Measurements from ENCODE around the gene COL18A1. TPM values are rescaled to one million over a fixed set of nuclear protein-coding genes. Genes with fewer than 3 reads are reported as not detected.
A peak's percentile ranks its signal among the peaks of the same experiment; 100 is the strongest.

The COL18A1 gene
- total RNA-seq, 1 experiment from 2014 or later = 170 TPM

- Mint-ChIP-seq H3K4me1 (ENCODE audit: low read depth, unreplicated experiment) (peaks cover 32% of the 10 kb centered on the region), H3K36me3 (ENCODE audit: insufficient read depth, unreplicated experiment) (peaks cover 56% of the 10 kb centered on the region), H3K4me3 (ENCODE audit: unreplicated experiment) (no peak overlapping the region), H3K27ac (ENCODE audit: unreplicated experiment) (peak overlapping the region; percentile 7), H3K27me3 (ENCODE audit: insufficient read depth, unreplicated experiment) (no peaks in the 10 kb centered on the region), H3K9me3 (ENCODE audit: unreplicated experiment) (no peaks in the 10 kb centered on the region)
- Histone ChIP-seq H3K9me3 (no peaks in the 10 kb centered on the region), H3K4me3 (ENCODE audit: low read depth, low read length) (no peak overlapping the region), H3K36me3 (ENCODE audit: control insufficient read depth, insufficient read depth, low read length) (peaks cover 3% of the 10 kb centered on the region), H3K27me3 (replicated peaks; ENCODE audit: control insufficient read depth, insufficient read depth, low read length) (no peaks in the 10 kb centered on the region), H3K4me1 (peaks cover 40% of the 10 kb centered on the region)
- TF ChIP-seq CTCF (IDR thresholded peaks at IDR 0.05; ENCODE audit: insufficient read depth in 1 of 2, low read depth in 1 of 2, low read length in 1 of 2, severe bottlenecking in 1 of 2, unreplicated experiment in 1 of 2) = no peak
- BruUV-seq (replicated peaks) = no TSS peak
- ChIA-PET CTCF (interaction anchor here (1.3 kb wide), 1 partner anchor 15 kb away, joined by 4 read pairs; no protein-coding TSS in a partner anchor), POLR2A (no interaction called here)
- DNase-seq = no peak
- intact Hi-C loops (cut with micrococcal nuclease; ENCODE audit: unreplicated experiment) = no loop called here
Observed at GRCh38 chr21:45468051-45468970, 63.3 kb downstream of the COL18A1 start.

- no peak for DNase-seq
- peaks cover 3% of the 10 kb centered on the region for H3K36me3 ChIP-seq (ENCODE audit: control insufficient read depth, insufficient read depth, low read length)
- Mint-ChIP-seq H3K27ac (ENCODE audit: unreplicated experiment) (no peak overlapping the region), H3K4me1 (ENCODE audit: low read depth, unreplicated experiment) (peaks cover 33% of the 10 kb centered on the region), H3K4me3 (ENCODE audit: unreplicated experiment) (no peak overlapping the region), H3K36me3 (ENCODE audit: insufficient read depth, unreplicated experiment) (peaks cover 61% of the 10 kb centered on the region), H3K9me3 (ENCODE audit: unreplicated experiment) (no peaks in the 10 kb centered on the region), H3K27me3 (ENCODE audit: insufficient read depth, unreplicated experiment) (no peaks in the 10 kb centered on the region)
- TF ChIP-seq CTCF (IDR thresholded peaks at IDR 0.05; ENCODE audit: insufficient read depth in 1 of 2, low read depth in 1 of 2, low read length in 1 of 2, severe bottlenecking in 1 of 2, unreplicated experiment in 1 of 2) = no peak
- H3K27me3 ChIP-seq (replicated peaks; ENCODE audit: control insufficient read depth, insufficient read depth, low read length) = no peaks in the 10 kb centered on the region
- H3K9me3 ChIP-seq = no peaks in the 10 kb centered on the region
- intact Hi-C loops (cut with micrococcal nuclease; ENCODE audit: unreplicated experiment) = no loop called here
- no TSS peak for BruUV-seq (replicated peaks)
- H3K4me1 ChIP-seq = peaks cover 40% of the 10 kb centered on the region
- CTCF ChIA-PET = interaction anchor here (1.3 kb wide), 1 partner anchor 14 kb away, joined by 4 read pairs; no protein-coding TSS in a partner anchor
- H3K4me3 ChIP-seq (ENCODE audit: low read depth, low read length) = no peak overlapping the region
- POLR2A ChIA-PET = no interaction called here
Observed at GRCh38 chr21:45468971-45469272, 64.0 kb downstream of the COL18A1 start.

- peaks cover 3% of the 10 kb centered on the region for H3K36me3 ChIP-seq (ENCODE audit: control insufficient read depth, insufficient read depth, low read length)
- Mint-ChIP-seq H3K36me3 (ENCODE audit: insufficient read depth, unreplicated experiment) (peaks cover 63% of the 10 kb centered on the region), H3K4me1 (ENCODE audit: low read depth, unreplicated experiment) (peaks cover 38% of the 10 kb centered on the region), H3K27ac (ENCODE audit: unreplicated experiment) (peak overlapping the region; percentile 86), H3K9me3 (ENCODE audit: unreplicated experiment) (no peaks in the 10 kb centered on the region), H3K4me3 (ENCODE audit: unreplicated experiment) (peak overlapping the region; percentile 66), H3K27me3 (ENCODE audit: insufficient read depth, unreplicated experiment) (no peaks in the 10 kb centered on the region)
- POLR2A ChIA-PET = interaction anchor here (1.0 kb wide), 1 partner anchor 9 kb away, joined by 3 read pairs; no protein-coding TSS in a partner anchor
- H3K4me1 ChIP-seq = peaks cover 40% of the 10 kb centered on the region
- intact Hi-C loops (cut with micrococcal nuclease; ENCODE audit: unreplicated experiment) = no loop called here
- H3K27me3 ChIP-seq (replicated peaks; ENCODE audit: control insufficient read depth, insufficient read depth, low read length) = no peaks in the 10 kb centered on the region
- TF ChIP-seq CTCF (IDR thresholded peaks at IDR 0.05; ENCODE audit: insufficient read depth in 1 of 2, low read depth in 1 of 2, low read length in 1 of 2, severe bottlenecking in 1 of 2, unreplicated experiment in 1 of 2) = no peak
- BruUV-seq (replicated peaks) = no TSS peak
- CTCF ChIA-PET = interaction anchor here (1.3 kb wide), 1 partner anchor 13 kb away, joined by 4 read pairs; no protein-coding TSS in a partner anchor
- H3K9me3 ChIP-seq = no peaks in the 10 kb centered on the region
- H3K4me3 ChIP-seq (ENCODE audit: low read depth, low read length) = no peak overlapping the region
- DNase-seq = peak; percentile 76 to 78
Observed at GRCh38 chr21:45469273-45470086, 64.5 kb downstream of the COL18A1 start.

Measured in Caco-2 (cell line).